Measurements from ENCODE around the gene XRN2. TPM values are rescaled to one million over a fixed set of nuclear protein-coding genes. Genes with fewer than 3 reads are reported as not detected.

Gene XRN2
- total RNA-seq, 2 experiments from 2014 or later: 48.5 to 48.9 TPM

- Mint-ChIP-seq H3K36me3 (ENCODE audit: low read depth) (no peaks in the 10 kb centered on the region), H3K4me1 (ENCODE audit: low read depth) (no peaks in the 10 kb centered on the region), H3K27ac (no peak overlapping the region), H3K27me3 (peaks cover 16% of the 10 kb centered on the region), H3K4me3 (no peak overlapping the region), H3K9me3 (peaks cover 2% of the 10 kb centered on the region)
- intact Hi-C loops (cut with DNase I, micrococcal nuclease): no loop called here
- Histone ChIP-seq H3K4me1 (ENCODE audit: insufficient read depth, low read length) (no peaks in the 10 kb centered on the region), H3K27me3 (ENCODE audit: control insufficient read depth in 1 of 2, insufficient read depth in 2 of 2, low read length in 2 of 2) (peaks cover 0 to 7% of the 10 kb centered on the region in 2 experiments), H3K4me3 (ENCODE audit: low read length) (no peak overlapping the region), H3K36me3 (ENCODE audit: insufficient read depth, low read length) (no peaks in the 10 kb centered on the region), H3K27ac (ENCODE audit: low read depth in 1 of 2, low read length in 2 of 2) (no peak overlapping the region), H3K9me3 (ENCODE audit: control insufficient read depth in 1 of 2, insufficient read depth in 1 of 2, low read length in 2 of 2) (peaks cover 0 to 14% of the 10 kb centered on the region in 2 experiments)
- CTCF ChIA-PET: no interaction called here
- no peak for DNase-seq
- POLR2A ChIA-PET: no interaction called here
- no peak for TF ChIP-seq CTCF (IDR thresholded peaks at IDR 0.05)
- ATAC-seq (ENCODE audit: poor library complexity): no peak
Observed at GRCh38 chr20:21266191-21266536, 37.0 kb upstream of the XRN2 start.

GRCh38 chr20:21269772-21270171 lies 33.4 kb upstream of the XRN2 start:
- Histone ChIP-seq H3K4me1 (ENCODE audit: insufficient read depth, low read length) (no peaks in the 10 kb centered on the region), H3K4me3 (ENCODE audit: low read length) (no peak overlapping the region), H3K27me3 (ENCODE audit: control insufficient read depth in 1 of 2, insufficient read depth in 2 of 2, low read length in 2 of 2) (peaks cover 6 to 13% of the 10 kb centered on the region in 2 experiments), H3K9me3 (ENCODE audit: control insufficient read depth in 1 of 2, insufficient read depth in 1 of 2, low read length in 2 of 2) (peaks cover 0 to 19% of the 10 kb centered on the region in 2 experiments), H3K27ac (ENCODE audit: low read depth in 1 of 2, low read length in 2 of 2) (no peak overlapping the region), H3K36me3 (ENCODE audit: insufficient read depth, low read length) (no peaks in the 10 kb centered on the region)
- intact Hi-C loops (cut with DNase I, micrococcal nuclease): no loop called here
- POLR2A ChIA-PET: no interaction called here
- ATAC-seq (ENCODE audit: poor library complexity): no peak
- H3K36me3 Mint-ChIP-seq (ENCODE audit: low read depth): no peaks in the 10 kb centered on the region
- H3K4me3 Mint-ChIP-seq: no peak overlapping the region
- no peaks in the 10 kb centered on the region for H3K4me1 Mint-ChIP-seq (ENCODE audit: low read depth)
- peaks cover 2% of the 10 kb centered on the region for H3K9me3 Mint-ChIP-seq
- peaks cover 25% of the 10 kb centered on the region for H3K27me3 Mint-ChIP-seq
- CTCF ChIA-PET: no interaction called here
- H3K27ac Mint-ChIP-seq: no peak overlapping the region
- no peak for TF ChIP-seq CTCF (IDR thresholded peaks at IDR 0.05)
- no peak for DNase-seq

GRCh38 chr20:21270806-21271205 lies 32.3 kb upstream of the XRN2 start:
- ATAC-seq (ENCODE audit: poor library complexity): no peak
- no peaks in the 10 kb centered on the region for H3K36me3 Mint-ChIP-seq (ENCODE audit: low read depth)
- no peak overlapping the region for H3K4me3 Mint-ChIP-seq
- CTCF ChIA-PET: no interaction called here
- POLR2A ChIA-PET: no interaction called here
- no peak for TF ChIP-seq CTCF (IDR thresholded peaks at IDR 0.05)
- Histone ChIP-seq H3K4me1 (ENCODE audit: insufficient read depth, low read length) (no peaks in the 10 kb centered on the region), H3K27ac (ENCODE audit: low read depth in 1 of 2, low read length in 2 of 2) (no peak overlapping the region), H3K4me3 (ENCODE audit: low read length) (no peak overlapping the region), H3K36me3 (ENCODE audit: insufficient read depth, low read length) (no peaks in the 10 kb centered on the region), H3K9me3 (ENCODE audit: control insufficient read depth in 1 of 2, insufficient read depth in 1 of 2, low read length in 2 of 2) (peaks cover 0 to 17% of the 10 kb centered on the region in 2 experiments), H3K27me3 (ENCODE audit: control insufficient read depth in 1 of 2, insufficient read depth in 2 of 2, low read length in 2 of 2) (peaks cover 9 to 13% of the 10 kb centered on the region in 2 experiments)
- DNase-seq: no peak
- H3K27me3 Mint-ChIP-seq: peaks cover 21% of the 10 kb centered on the region
- no peaks in the 10 kb centered on the region for H3K4me1 Mint-ChIP-seq (ENCODE audit: low read depth)
- peaks cover 2% of the 10 kb centered on the region for H3K9me3 Mint-ChIP-seq
- no peak overlapping the region for H3K27ac Mint-ChIP-seq
- intact Hi-C loops (cut with DNase I, micrococcal nuclease): no loop called here

Data from CD4-positive, alpha-beta T cell (primary cell).